GM12878 (cell line): ENCODE data around the gene P4HA3. TPM values are rescaled to one million over a fixed set of nuclear protein-coding genes. Genes with fewer than 3 reads are reported as not detected.

Experiments
- ATAC-seq: fragments of 200-7000 bp; cut with Tn5 transposase; 3 replicates; pipeline ENCODE4 v1.9.1; 2020; ENCODE audit warnings: mild to moderate bottlenecking, moderate library complexity
- BruUV-seq: library from RNA; stranded (reverse); fragments of 400-500 nt; replicated peaks from 2 replicates; lab custom pipeline; 2021; lab: Mats Ljungman, UMichigan
- CTCF ChIA-PET: fragments of 300-600 bp; sonication (Branson Sonifier 250); formaldehyde crosslinking; extraction: SDS; loops from one replicate; lab custom pipeline; 2021; ENCODE audit warnings: inconsistent platforms; lab: Yijun Ruan, JAX
- POLR2A ChIA-PET: fragments of 350-600 bp; formaldehyde crosslinking; extraction: SDS; loops from one replicate; lab custom pipeline; 2021; ENCODE audit warnings: inconsistent platforms; lab: Charles Lee
- RAD21 ChIA-PET: fragments of 300-600 bp; sonication (Branson Sonifier 250); formaldehyde crosslinking; loops from one replicate; lab custom pipeline; 2023; ENCODE audit warnings: antibody characterized with exemption; ENCODE audit not compliant: unreplicated experiment; lab: Charles Lee
- SMC1A ChIA-PET: fragments of 300-600 bp; sonication (Branson Sonifier 250); formaldehyde crosslinking; loops from one replicate; lab custom pipeline; 2023; ENCODE audit not compliant: unreplicated experiment, uncharacterized antibody; lab: Charles Lee
- DNase-seq: peaks from one replicate; pipeline ENCODE4 v3.0.0-alpha.2; 2011; ENCODE audit warnings: low read depth, low spot score
- FAIRE-seq: peaks from 3 replicates; lab custom pipeline; 2011; peaks lifted over from hg19 to GRCh38; lab: Jason Lieb, UNC
- H2AFZ ChIP-seq: 2 replicates; pipeline ENCODE4 v1.6.0; 2011; ENCODE audit warnings: low read depth, low read length, control low read depth; ENCODE audit not compliant: control insufficient read depth
- H3K27ac ChIP-seq: 2 replicates; pipeline ENCODE4 v1.5.1; 2011; ENCODE audit warnings: control low read depth; ENCODE audit not compliant: control insufficient read depth, insufficient read depth
- H3K27me3 ChIP-seq, 2 experiments: replicated peaks in 1 of 2; 2 replicates each; pipeline versions ENCODE4 v1.6.0 to v1.6.1; 2011; ENCODE audit warnings: low read length in 1 of 2; ENCODE audit not compliant: control insufficient read depth in 2 of 2, insufficient read depth in 2 of 2
- H3K36me3 ChIP-seq, 2 experiments: 2 replicates each; pipeline ENCODE4 v1.5.1; 2011; ENCODE audit warnings: low read length in 1 of 2; ENCODE audit not compliant: control insufficient read depth in 2 of 2, insufficient read depth in 2 of 2
- H3K4me1 ChIP-seq: 2 replicates; pipeline ENCODE4 v1.6.1; 2011; ENCODE audit warnings: mild to moderate bottlenecking, low read length, moderate library complexity, mixed read lengths; ENCODE audit not compliant: control insufficient read depth, insufficient read depth
- H3K4me2 ChIP-seq: 2 replicates; pipeline ENCODE4 v1.6.0; 2011; ENCODE audit warnings: control low read depth; ENCODE audit not compliant: control insufficient read depth, insufficient read depth
- H3K4me3 ChIP-seq: fragments of 200-600 bp; sonication (generic); 2 replicates; pipeline ENCODE4 v1.5.1; 2016
- H3K79me2 ChIP-seq: 2 replicates; pipeline ENCODE4 v1.6.0; 2011; ENCODE audit warnings: low read length; ENCODE audit not compliant: control insufficient read depth, insufficient read depth
- H3K9ac ChIP-seq: 2 replicates; pipeline ENCODE4 v1.8.0; 2011; ENCODE audit warnings: low read length, control low read depth, mixed read lengths; ENCODE audit not compliant: control insufficient read depth, insufficient read depth
- H3K9me3 ChIP-seq: replicated peaks from 3 replicates; pipeline ENCODE4 v1.5.1; 2011; ENCODE audit warnings: mild to moderate bottlenecking, low read length; ENCODE audit not compliant: control insufficient read depth, insufficient read depth
- H4K20me1 ChIP-seq: 2 replicates; pipeline ENCODE4 v1.6.0; 2011; ENCODE audit not compliant: control insufficient read depth, insufficient read depth
- E2F8 ChIP-seq: fragments of 450-650 bp; IDR thresholded peaks from 2 replicates; pipeline ENCODE4 v1.6.1; 2018; ENCODE audit warnings: mild to moderate bottlenecking, low read depth, moderate library complexity; ENCODE audit not compliant: partially characterized antibody
- HDAC6 ChIP-seq: fragments of 200-600 bp; sonication (generic); IDR thresholded peaks from one replicate; pipeline ENCODE4 v1.8.0; 2017; ENCODE audit warnings: antibody characterized with exemption; ENCODE audit not compliant: unreplicated experiment
- HDGF ChIP-seq: fragments of 450-650 bp; IDR thresholded peaks from 2 replicates; pipeline ENCODE4 v1.6.1; 2016; ENCODE audit warnings: antibody characterized with exemption
- IKZF2 ChIP-seq, 2 experiments: fragments of 450-650 bp; IDR thresholded peaks; 2 replicates each; pipeline ENCODE4 v1.6.1; 2017; ENCODE audit warnings: mild to moderate bottlenecking in 2 of 2, moderate library complexity in 2 of 2
- IRF4 ChIP-seq: IDR thresholded peaks from 2 replicates; pipeline ENCODE4 v1.6.1; 2011; ENCODE audit warnings: low read depth, low read length
- KDM1A ChIP-seq: fragments of 200-600 bp; sonication (generic); IDR thresholded peaks from 2 replicates; pipeline ENCODE4 v1.6.1; 2016; ENCODE audit warnings: borderline replicate concordance
- MEF2B ChIP-seq: fragments of 450-650 bp; IDR thresholded peaks from 2 replicates; pipeline ENCODE4 v1.6.1; 2018; ENCODE audit warnings: mild to moderate bottlenecking, moderate library complexity; ENCODE audit not compliant: partially characterized antibody, poor library complexity, severe bottlenecking
- NFIC ChIP-seq: IDR thresholded peaks from 2 replicates; pipeline ENCODE4 v1.6.1; 2012; ENCODE audit warnings: low read depth, mild to moderate bottlenecking, inconsistent platforms, low read length, moderate library complexity
- NFYB ChIP-seq: IDR thresholded peaks from 2 replicates; pipeline ENCODE4 v1.6.1; 2011; ENCODE audit warnings: low read depth, mild to moderate bottlenecking, low read length, improper control_type of control experiment, moderate library complexity; ENCODE audit not compliant: insufficient read depth
- NR2C1 ChIP-seq: fragments of 450-650 bp; IDR thresholded peaks from 2 replicates; pipeline ENCODE4 v1.6.1; 2017; ENCODE audit warnings: antibody characterized with exemption, mild to moderate bottlenecking, moderate library complexity
- RAD51 ChIP-seq: fragments of 450-650 bp; IDR thresholded peaks from 2 replicates; pipeline ENCODE4 v1.6.1; 2016; ENCODE audit warnings: moderate library complexity, mild to moderate bottlenecking, inconsistent platforms
- ZNF217 ChIP-seq: fragments of 450-650 bp; IDR thresholded peaks from 2 replicates; pipeline ENCODE4 v1.6.1; 2017; ENCODE audit warnings: antibody characterized with exemption, mild to moderate bottlenecking
- WGBS: methylation state at CpG from one replicate; pipeline ENCODE4 v1.1.6; 2016; ENCODE audit warnings: low lambda C conversion rate; ENCODE audit not compliant: insufficient replicate concordance, insufficient coverage; ENCODE audit errors: missing lambda C conversion rate; 5-methylcytosine and 5-hydroxymethylcytosine counted together
- in situ Hi-C: fragments of 300-500 bp; cut with MboI; formaldehyde crosslinking; loops from 9 replicates; pipeline ENCODE4 v1.14.3; 2018; ENCODE audit warnings: mixed read lengths
- intact Hi-C: fragments of 100-400 bp; cut with micrococcal nuclease; formaldehyde crosslinking; loops from one replicate; pipeline ENCODE4 v1.14.2; 2022; ENCODE audit not compliant: unreplicated experiment
- polyA plus RNA-seq, 11 experiments: library from polyadenylated mRNA; depleted of rRNA in 4 of 11; unstranded in 6 of 11; stranded (reverse) in 5 of 11; fragments of >200 nt; fragmentation: Nextera tagmentation in 4 of 11; fragmentation: Illumina TruSeq in 1 of 11; extraction: Ambion mirVana in 4 of 11; extraction: Trizol in 1 of 11; gene quantifications; 1 replicate in 1 of 11; 2 replicates in 10 of 11; pipeline versions ENCODE4 v1.2.1 to v1.2.3, GENCODE V29; 2011 to 2016; ENCODE audit warnings: inconsistent platforms in 2 of 11, missing spikeins in 2 of 11, low read depth in 1 of 11
- total RNA-seq, 4 experiments: library from RNA; depleted of rRNA in 3 of 4; stranded (reverse); fragments of >200 nt in 3 of 4; fragmentation: Illumina TruSeq in 1 of 4; extraction: Trizol in 1 of 4; gene quantifications; 2 replicates each; pipeline versions ENCODE4 v1.2.1 to v1.2.3, GENCODE V29; 2013 to 2021
- TF ChIP-seq, protein P1 (sequence below): IDR thresholded peaks from 2 replicates; pipeline ENCODE4 v1.6.1; 2012; ENCODE audit warnings: low read depth, low read length, improper control_type of control experiment
- TF ChIP-seq, protein P2 (sequence below): fragments of 450-650 bp; IDR thresholded peaks from 2 replicates; pipeline ENCODE4 v1.6.1; 2016; ENCODE audit warnings: mild to moderate bottlenecking
- TF ChIP-seq, protein P3 (sequence below): IDR thresholded peaks from 2 replicates; pipeline ENCODE4 v1.6.1; 2012; ENCODE audit warnings: low read depth, low read length, improper control_type of control experiment

Gene P4HA3
- total and polyA plus RNA-seq, 10 of the 15 experiments (the other 5 are each of a cell fraction or from before 2014, with no cell fraction given) = 0.08 TPM; not detected in 9

DNA sequence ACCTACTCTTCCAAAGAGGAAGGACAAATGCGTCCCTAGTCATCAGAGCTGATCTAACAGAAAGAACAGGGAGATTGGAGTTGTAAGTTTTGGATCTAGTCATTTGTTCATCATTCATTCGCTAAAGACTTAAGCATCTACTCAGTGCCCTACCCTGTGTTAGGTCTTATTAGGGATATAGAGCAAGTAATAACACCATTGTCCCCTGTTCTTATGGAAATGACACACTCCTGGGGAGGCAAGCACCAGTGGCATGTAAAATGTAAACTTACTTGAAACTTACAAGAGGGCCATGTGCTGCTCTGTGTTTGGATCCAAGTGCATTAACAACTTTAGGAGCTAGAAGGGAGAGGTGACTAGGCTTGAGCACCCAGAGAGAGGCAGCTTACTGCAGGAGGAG lies 61.9 kb downstream of the P4HA3 start:
- in situ Hi-C loops (no loop called here), intact Hi-C loops (loop anchor here (10.0 kb wide), 1 partner anchor 285 kb away; no protein-coding TSS in a partner anchor)
- no peak overlapping the region for H2AFZ ChIP-seq
- peaks cover 3% of the 10 kb centered on the region; the same call in 1 of the 2 replicates for H4K20me1 ChIP-seq
- DNase-seq (no peak), FAIRE-seq (no peak)
- no peaks in the 10 kb centered on the region for H3K79me2 ChIP-seq
- no TSS peak for BruUV-seq
- ChIA-PET RAD21 (no interaction called here), SMC1A (no interaction called here), POLR2A (no interaction called here)
- no peak overlapping the region for H3K4me2 ChIP-seq
- H3K36me3 ChIP-seq = peaks cover 8 to 24% of the 10 kb centered on the region in 2 experiments
- no peak overlapping the region for H3K9ac ChIP-seq
- H3K4me1 ChIP-seq = no peaks in the 10 kb centered on the region
- H3K4me3 ChIP-seq = no peak overlapping the region
- H3K27ac ChIP-seq = no peak overlapping the region
- 93% methylated on average over 2 of the region's 2 CpGs for WGBS
- no peak for TF ChIP-seq HDAC6
- TF ChIP-seq E2F8 = no peak
- TF ChIP-seq, protein P1, sequence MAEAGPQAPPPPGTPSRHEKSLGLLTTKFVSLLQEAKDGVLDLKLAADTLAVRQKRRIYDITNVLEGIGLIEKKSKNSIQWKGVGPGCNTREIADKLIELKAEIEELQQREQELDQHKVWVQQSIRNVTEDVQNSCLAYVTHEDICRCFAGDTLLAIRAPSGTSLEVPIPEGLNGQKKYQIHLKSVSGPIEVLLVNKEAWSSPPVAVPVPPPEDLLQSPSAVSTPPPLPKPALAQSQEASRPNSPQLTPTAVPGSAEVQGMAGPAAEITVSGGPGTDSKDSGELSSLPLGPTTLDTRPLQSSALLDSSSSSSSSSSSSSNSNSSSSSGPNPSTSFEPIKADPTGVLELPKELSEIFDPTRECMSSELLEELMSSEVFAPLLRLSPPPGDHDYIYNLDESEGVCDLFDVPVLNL = no peak
- no peak for TF ChIP-seq RAD51
- no peak for TF ChIP-seq MEF2B
- no peak for TF ChIP-seq ZNF217
- no peak for TF ChIP-seq NFYB
- no peak for TF ChIP-seq HDGF
- no peak for TF ChIP-seq NR2C1
- TF ChIP-seq IKZF2 (IDR thresholded peaks at IDR 0.05) = no peak
- TF ChIP-seq NFIC = no peak
- TF ChIP-seq, protein P2, sequence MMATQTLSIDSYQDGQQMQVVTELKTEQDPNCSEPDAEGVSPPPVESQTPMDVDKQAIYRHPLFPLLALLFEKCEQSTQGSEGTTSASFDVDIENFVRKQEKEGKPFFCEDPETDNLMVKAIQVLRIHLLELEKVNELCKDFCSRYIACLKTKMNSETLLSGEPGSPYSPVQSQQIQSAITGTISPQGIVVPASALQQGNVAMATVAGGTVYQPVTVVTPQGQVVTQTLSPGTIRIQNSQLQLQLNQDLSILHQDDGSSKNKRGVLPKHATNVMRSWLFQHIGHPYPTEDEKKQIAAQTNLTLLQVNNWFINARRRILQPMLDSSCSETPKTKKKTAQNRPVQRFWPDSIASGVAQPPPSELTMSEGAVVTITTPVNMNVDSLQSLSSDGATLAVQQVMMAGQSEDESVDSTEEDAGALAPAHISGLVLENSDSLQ = no peak
- TF ChIP-seq, protein P3, sequence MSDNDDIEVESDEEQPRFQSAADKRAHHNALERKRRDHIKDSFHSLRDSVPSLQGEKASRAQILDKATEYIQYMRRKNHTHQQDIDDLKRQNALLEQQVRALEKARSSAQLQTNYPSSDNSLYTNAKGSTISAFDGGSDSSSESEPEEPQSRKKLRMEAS = no peak
- TF ChIP-seq IRF4 = no peak
- no peak for TF ChIP-seq KDM1A
- TF ChIP-seq, all 136 proteins: peak for 0
- CTCF ChIA-PET = no interaction called here
- H3K27me3 ChIP-seq = no peaks in the 10 kb centered on the region
- H3K9me3 ChIP-seq = no peaks in the 10 kb centered on the region
- no peak for ATAC-seq
